OCI-LY1 (cell line): ENCODE measurements around the gene SH3RF3.

Source experiments
- CTCF ChIP-seq: fragments of 200-600 bp; sonication (generic), shearing (Covaris generic); IDR thresholded peaks from 2 replicates; pipeline ENCODE4 v1.5.1; 2017; ENCODE audit warnings: mild to moderate bottlenecking, antibody characterized with exemption, low read length, moderate library complexity, mixed read lengths
- EZH2 ChIP-seq: fragments of 200-600 bp; sonication (generic), shearing (Covaris generic); IDR thresholded peaks from 2 replicates; pipeline ENCODE4 v1.8.0; 2017; ENCODE audit warnings: borderline replicate concordance, mixed run types, mild to moderate bottlenecking, antibody characterized with exemption, low read length, moderate library complexity, mixed read lengths

DNA sequence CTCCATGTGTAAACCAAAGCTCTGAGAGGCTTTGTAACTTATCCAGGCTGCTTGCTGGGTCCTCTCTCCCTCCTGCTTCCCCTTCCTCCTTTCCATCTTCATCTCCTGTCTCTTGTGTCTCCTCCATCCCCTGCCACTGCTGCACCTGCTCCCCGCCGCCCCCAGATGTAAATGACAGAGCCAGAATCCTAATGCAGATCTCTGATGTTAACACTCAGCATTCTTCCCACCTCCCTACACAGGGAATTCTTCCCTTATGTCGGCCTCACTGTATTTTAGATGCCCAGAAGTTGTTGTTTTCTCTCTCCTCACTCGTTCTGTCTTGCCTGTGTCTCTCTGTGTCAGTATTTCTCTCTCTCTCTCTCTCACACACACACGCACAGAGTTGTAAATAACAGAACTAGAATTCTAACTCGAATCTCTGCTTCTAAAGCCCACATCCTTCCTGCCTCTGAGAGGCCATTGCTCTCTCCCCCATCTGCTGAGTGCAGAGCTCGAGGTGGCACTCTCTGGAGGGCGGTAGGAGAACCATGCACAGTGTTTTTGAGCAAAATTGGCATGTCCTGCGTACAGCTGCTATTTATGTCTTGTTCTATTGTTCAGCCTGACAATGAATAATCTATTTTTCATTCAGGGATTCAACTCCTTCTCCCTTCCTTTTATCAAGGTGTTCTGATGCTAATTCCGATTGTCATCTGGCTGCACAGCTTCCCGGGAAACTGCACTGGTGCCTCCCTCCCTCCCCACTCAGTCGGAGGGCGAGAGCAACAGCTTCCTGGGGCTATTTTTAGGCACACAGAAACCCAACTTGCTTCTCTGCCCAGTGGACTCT is 219.9 kb downstream of the SH3RF3 start:
- TF ChIP-seq CTCF (no peak), EZH2 (no peak)
